Testis (tissue), 3 donors: ENCODE results near the gene DACH1. TPM values are rescaled to one million over a fixed set of nuclear protein-coding genes. Genes with fewer than 3 reads are reported as not detected.

Source experiments
- DNase-seq: peaks from one replicate; pipeline ENCODE4 v3.0.0-alpha.2; 2019
- H3K27ac ChIP-seq, 2 donors: fragments of 200-600 bp; sonication (generic); one replicate each; pipeline ENCODE4 v1.5.1; 2019
- H3K27me3 ChIP-seq: fragments of 200-600 bp; sonication (generic); one replicate; pipeline ENCODE4 v1.5.1; 2019
- H3K36me3 ChIP-seq: fragments of 200-600 bp; sonication (generic); one replicate; pipeline ENCODE4 v1.5.1; 2017; ENCODE audit warnings: low read depth; ENCODE audit errors: missing control alignments
- H3K4me1 ChIP-seq: fragments of 200-600 bp; sonication (generic); one replicate; pipeline ENCODE4 v1.5.1; 2019
- H3K4me3 ChIP-seq, 2 donors: fragments of 200-600 bp; sonication (generic); one replicate each; pipeline ENCODE4 v1.5.1; 2017 to 2019
- H3K9me3 ChIP-seq: fragments of 200-600 bp; sonication (generic); one replicate; pipeline ENCODE4 v1.5.1; 2017
- CTCF ChIP-seq, 3 experiments: fragments of 450-650 bp in 2 of 3; fragments of 200-600 bp in 1 of 3; sonication (generic) in 1 of 3; IDR thresholded peaks; one replicate each; pipeline ENCODE4 v1.5.1; 2016 to 2019; ENCODE audit warnings: antibody characterized with exemption in 3 of 3, mild to moderate bottlenecking in 2 of 3, moderate library complexity in 1 of 3
- POLR2A ChIP-seq: fragments of 450-650 bp; IDR thresholded peaks from one replicate; pipeline ENCODE4 v1.6.1; 2017; ENCODE audit warnings: antibody characterized with exemption, mild to moderate bottlenecking, moderate library complexity
- WGBS, 2 donors: methylation state at CpG; one replicate each; pipeline ENCODE4 v1.1.5; 2018; 5-methylcytosine and 5-hydroxymethylcytosine counted together
- intact Hi-C: fragments of 100-400 bp; cut with DNase I; formaldehyde crosslinking; loops from one replicate; pipeline ENCODE4 v1.15.1; 2023; ENCODE audit warnings: low total_unique reads
- polyA plus RNA-seq: library from polyadenylated mRNA; stranded (reverse); fragments of 350-450 nt; fragmentation: Illumina TruSeq; extraction: RNeasy Lipid Tissue Mini Kit (QIAGEN cat#74804); gene quantifications from one replicate; pipeline ENCODE4 v1.2.3, GENCODE V29; 2014; ENCODE audit warnings: low read depth, low replicate concordance; ENCODE audit not compliant: insufficient read depth
- total RNA-seq, 2 donors: library from RNA; depleted of rRNA; stranded (reverse); fragments of >200 nt; gene quantifications; one replicate each; pipeline ENCODE4 v1.2.3, GENCODE V29; 2016

The DACH1 gene
- total and polyA plus RNA-seq, 3 donors from 2014 or later: 4.7 to 11.1 (median 5.4) TPM

- TF ChIP-seq POLR2A (no peak), CTCF (IDR thresholded peaks at IDR 0.05) (no peak)
- DNase-seq: no peak
- intact Hi-C loops: no loop called here
- WGBS, 2 donors: 100% methylated on average over 1 of the region's 1 CpG
- no peaks in the 10 kb centered on the region for H3K36me3 ChIP-seq
- H3K27ac ChIP-seq: no peak overlapping the region
- no peaks in the 10 kb centered on the region for H3K9me3 ChIP-seq
- no peak overlapping the region for H3K4me3 ChIP-seq
- H3K27me3 ChIP-seq: no peaks in the 10 kb centered on the region
- no peaks in the 10 kb centered on the region for H3K4me1 ChIP-seq
Observed at GRCh38 chr13:71454509-71454908, 412.5 kb downstream of the DACH1 start.

GRCh38 chr13:71448080-71448630 lies 418.8 kb downstream of the DACH1 start:
- Histone ChIP-seq H3K9me3 (no peaks in the 10 kb centered on the region), H3K27ac (no peak overlapping the region), H3K36me3 (no peaks in the 10 kb centered on the region), H3K4me3 (no peak overlapping the region), H3K4me1 (no peaks in the 10 kb centered on the region), H3K27me3 (no peaks in the 10 kb centered on the region)
- no peak for TF ChIP-seq POLR2A
- no peak for TF ChIP-seq CTCF (IDR thresholded peaks at IDR 0.05)
- intact Hi-C loops: no loop called here
- 63 to 69% methylated on average over 3 of the region's 3 CpGs for WGBS, 2 donors
- DNase-seq: no peak

DNA sequence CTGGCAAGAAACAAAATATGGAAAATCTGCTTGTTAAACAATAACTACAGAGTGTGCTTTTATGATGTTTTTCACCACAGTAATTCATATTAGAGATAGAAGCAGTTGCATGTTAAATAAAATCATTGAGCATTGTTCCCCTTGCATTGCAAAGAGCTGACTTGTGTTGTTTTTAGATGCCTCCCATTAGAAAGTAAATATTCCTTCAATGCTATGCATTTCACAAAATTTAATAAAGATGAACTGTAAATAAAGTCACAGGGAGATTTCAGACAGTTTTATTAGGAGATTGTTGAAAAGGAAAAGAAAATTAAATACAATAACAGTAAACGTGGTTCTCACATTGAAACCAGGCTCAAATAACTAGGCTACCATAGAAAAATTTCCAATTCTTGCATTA lies 429.3 kb downstream of the DACH1 start:
- WGBS, 2 donors: 85 to 91% methylated on average over 1 of the region's 1 CpG
- no peak overlapping the region for H3K4me3 ChIP-seq
- H3K27me3 ChIP-seq: no peaks in the 10 kb centered on the region
- H3K9me3 ChIP-seq: no peaks in the 10 kb centered on the region
- TF ChIP-seq POLR2A (no peak), CTCF (IDR thresholded peaks at IDR 0.05) (no peak)
- H3K27ac ChIP-seq: no peak overlapping the region
- intact Hi-C loops: no loop called here
- no peaks in the 10 kb centered on the region for H3K36me3 ChIP-seq
- DNase-seq: no peak
- H3K4me1 ChIP-seq: no peaks in the 10 kb centered on the region

- H3K36me3 ChIP-seq: no peaks in the 10 kb centered on the region
- no peak overlapping the region for H3K4me3 ChIP-seq
- H3K9me3 ChIP-seq: no peaks in the 10 kb centered on the region
- intact Hi-C loops: no loop called here
- WGBS, 2 donors: 60 to 62% methylated on average over 4 of the region's 4 CpGs
- no peak overlapping the region for H3K27ac ChIP-seq
- H3K4me1 ChIP-seq: no peaks in the 10 kb centered on the region
- DNase-seq: no peak
- no peak for TF ChIP-seq CTCF (IDR thresholded peaks at IDR 0.05)
- no peak for TF ChIP-seq POLR2A
- H3K27me3 ChIP-seq: no peaks in the 10 kb centered on the region
Observed at GRCh38 chr13:71430681-71431080, 436.3 kb downstream of the DACH1 start.

GRCh38 chr13:71417205-71417604 lies 449.8 kb downstream of the DACH1 start:
- intact Hi-C loops: no loop called here
- no peak for DNase-seq
- no peaks in the 10 kb centered on the region for H3K4me1 ChIP-seq
- TF ChIP-seq CTCF (IDR thresholded peaks at IDR 0.05) (no peak), POLR2A (no peak)
- no peaks in the 10 kb centered on the region for H3K36me3 ChIP-seq
- no peak overlapping the region for H3K27ac ChIP-seq
- H3K4me3 ChIP-seq: no peak overlapping the region
- H3K27me3 ChIP-seq: no peaks in the 10 kb centered on the region
- H3K9me3 ChIP-seq: no peaks in the 10 kb centered on the region
